ENCODE measurements around the gene FAHD1.

Gene FAHD1

DNA sequence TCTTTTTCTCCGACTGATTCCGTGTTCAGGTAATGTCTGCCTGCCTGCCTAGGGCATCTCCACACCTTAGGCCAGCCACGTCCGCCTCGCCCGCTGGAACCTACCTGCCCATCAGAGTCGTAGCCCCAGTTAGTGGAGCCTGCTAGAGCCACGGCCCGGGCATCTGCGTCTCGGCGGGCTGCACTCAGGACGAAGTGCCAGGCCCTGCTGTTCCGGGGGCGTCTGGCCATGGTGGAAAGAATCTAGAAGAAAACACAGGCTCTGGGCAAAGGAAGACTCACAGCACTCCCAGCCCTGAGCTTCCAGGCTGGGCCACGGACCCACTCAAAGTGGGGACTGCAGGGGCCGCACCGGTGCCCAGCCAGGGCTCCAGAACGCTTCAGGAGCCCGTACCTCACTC lies 45.8 kb upstream of the FAHD1 start:
- no peaks in the 10 kb centered on the region; the same call in 1 of the 2 replicates for H3K36me3 ChIP-seq (ENCODE audit: insufficient read depth, low read length)
- TF ChIP-seq EZH2 (IDR thresholded peaks at IDR 0.05): no peak
- TF ChIP-seq POLR2AphosphoS5 (IDR thresholded peaks at IDR 0.05; ENCODE audit: borderline replicate concordance, low read depth, low read length): no peak; the same call in 1 of the 2 replicates
- TF ChIP-seq FOXP2 (optimal IDR thresholded peaks at IDR 0.05; ENCODE audit: control extremely low read depth, extremely low read length, insufficient read depth): no peak
- no peak for DNase-seq (ENCODE audit: low read depth, low spot score)
- H3K9ac ChIP-seq (ENCODE audit: insufficient read length): peak overlapping the region; percentile 76
- H3K27ac ChIP-seq: no peak overlapping the region
- no peaks in the 10 kb centered on the region for H3K9me3 ChIP-seq (ENCODE audit: low read depth, low read length)
- peak overlapping the region; percentile 92 for H3K4me3 ChIP-seq

DNA sequence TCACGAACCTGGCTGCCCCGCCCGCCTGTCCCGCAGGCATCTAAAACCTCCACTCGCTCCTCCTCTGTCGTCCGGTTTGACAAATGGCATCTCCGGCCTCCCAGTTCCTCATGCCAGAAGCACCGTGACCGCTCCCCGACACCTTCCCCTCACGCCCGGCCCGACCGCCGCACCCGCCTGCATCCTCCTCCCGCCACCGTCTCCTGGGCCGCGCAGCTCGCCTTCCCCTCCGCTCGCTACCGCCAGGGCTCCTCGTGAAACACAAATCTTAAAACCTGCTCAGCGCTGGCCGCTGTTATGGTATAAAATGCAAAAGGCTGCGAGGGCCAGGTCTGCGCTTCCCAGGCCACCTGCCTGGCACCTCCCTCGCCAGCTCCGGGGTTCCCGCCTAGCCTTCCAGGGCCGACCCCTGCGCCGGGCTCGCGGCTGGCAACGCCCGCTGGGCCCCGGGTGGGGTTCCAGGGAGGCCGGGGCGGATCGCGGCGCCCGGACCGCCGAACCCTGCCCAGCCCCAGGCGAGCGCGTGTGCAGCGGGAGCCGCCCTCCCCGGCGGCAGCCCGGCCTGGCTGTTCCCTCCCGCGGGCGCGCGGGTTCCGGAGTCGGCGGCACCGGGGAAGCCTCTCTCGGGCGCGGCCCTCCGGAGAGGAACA lies 45.1 kb upstream of the FAHD1 start:
- no peaks in the 10 kb centered on the region; the same call in 1 of the 2 replicates for H3K36me3 ChIP-seq (ENCODE audit: insufficient read depth, low read length)
- peak overlapping the region; percentile 92 for H3K4me3 ChIP-seq
- H3K27ac ChIP-seq: no peak overlapping the region
- peak overlapping the region; percentile 76 for H3K9ac ChIP-seq (ENCODE audit: insufficient read length)
- no peak for TF ChIP-seq EZH2 (IDR thresholded peaks at IDR 0.05)
- TF ChIP-seq FOXP2 (optimal IDR thresholded peaks at IDR 0.05; ENCODE audit: control extremely low read depth, extremely low read length, insufficient read depth): no peak
- DNase-seq (ENCODE audit: low read depth, low spot score): no peak
- H3K9me3 ChIP-seq (ENCODE audit: low read depth, low read length): no peaks in the 10 kb centered on the region

DNA sequence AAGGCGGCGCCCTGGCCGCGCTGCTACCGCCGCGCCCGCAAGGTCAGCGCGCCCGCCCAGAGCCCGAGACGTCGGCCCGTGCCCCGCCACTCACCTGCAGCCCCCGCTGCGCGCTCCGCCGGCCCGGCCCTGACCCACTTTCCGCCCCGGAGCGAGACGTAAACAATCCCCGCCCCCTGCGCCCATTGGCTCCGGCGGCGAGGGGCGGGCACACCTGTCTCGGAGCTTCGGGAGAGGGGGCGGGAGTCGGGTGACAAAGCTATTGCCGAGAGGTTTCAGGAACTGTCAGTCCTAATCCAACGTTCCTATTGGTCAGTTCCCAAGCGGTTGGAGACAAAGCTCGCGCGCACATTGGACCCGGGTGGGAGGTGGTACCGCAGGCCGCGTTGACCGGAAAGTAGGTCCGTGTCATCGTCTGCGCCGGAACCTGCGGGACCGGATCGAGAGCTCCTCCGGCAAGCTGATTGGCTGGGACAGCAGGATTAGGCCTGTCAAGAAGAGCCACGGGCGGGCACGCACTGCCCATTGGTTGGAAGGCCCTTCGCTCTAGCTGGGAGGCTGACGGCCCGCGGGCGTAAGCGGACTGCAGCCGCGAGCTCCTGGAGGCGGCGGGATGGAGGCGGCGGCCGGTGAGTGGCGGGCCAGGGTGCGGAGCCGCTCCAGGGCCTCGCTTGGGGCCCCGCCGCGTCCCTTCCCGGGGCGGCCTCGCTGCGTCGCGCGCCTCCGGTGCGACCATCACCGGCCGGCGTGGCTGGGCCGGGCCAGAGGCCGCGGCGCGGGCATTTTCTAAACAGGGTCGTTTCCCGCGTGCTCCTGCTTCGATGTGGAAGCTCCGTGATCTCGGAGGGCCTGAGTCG lies 44.4 kb upstream of the FAHD1 start, which contains the start of the genes NUBP2 and SPSB3:
Gene NUBP2, plus strand, starts transcription at position 553 of the 857 bp plus-strand sequence. Its CDS starts 61 bp downstream, at position 614.
Gene SPSB3, minus strand, starts transcription at position 164 of the 857 bp plus-strand sequence. CDS start 1,088 bp downstream, outside the sequence.
- Histone ChIP-seq H3K9ac (ENCODE audit: insufficient read length) (peak within 1 kb of the TSS; percentile 78), H3K36me3 (ENCODE audit: insufficient read depth, low read length) (no peaks in the 10 kb centered on the region; the same call in 1 of the 2 replicates), H3K27ac (peak within 1 kb of the TSS; percentile 52; the same call in 1 of the 2 replicates), H3K4me3 (peak within 1 kb of the TSS; percentile 92), H3K9me3 (ENCODE audit: low read depth, low read length) (no peaks in the 10 kb centered on the region)
- TF ChIP-seq POLR2AphosphoS5 (IDR thresholded peaks at IDR 0.05; ENCODE audit: borderline replicate concordance, low read depth, low read length) (peak; percentile 66; the same call in 1 of the 2 replicates), EZH2 (IDR thresholded peaks at IDR 0.05) (no peak), FOXP2 (optimal IDR thresholded peaks at IDR 0.05; ENCODE audit: control extremely low read depth, extremely low read length, insufficient read depth) (peak; percentile 58)
- peak; percentile 99 for DNase-seq (ENCODE audit: low read depth, low spot score)

DNA sequence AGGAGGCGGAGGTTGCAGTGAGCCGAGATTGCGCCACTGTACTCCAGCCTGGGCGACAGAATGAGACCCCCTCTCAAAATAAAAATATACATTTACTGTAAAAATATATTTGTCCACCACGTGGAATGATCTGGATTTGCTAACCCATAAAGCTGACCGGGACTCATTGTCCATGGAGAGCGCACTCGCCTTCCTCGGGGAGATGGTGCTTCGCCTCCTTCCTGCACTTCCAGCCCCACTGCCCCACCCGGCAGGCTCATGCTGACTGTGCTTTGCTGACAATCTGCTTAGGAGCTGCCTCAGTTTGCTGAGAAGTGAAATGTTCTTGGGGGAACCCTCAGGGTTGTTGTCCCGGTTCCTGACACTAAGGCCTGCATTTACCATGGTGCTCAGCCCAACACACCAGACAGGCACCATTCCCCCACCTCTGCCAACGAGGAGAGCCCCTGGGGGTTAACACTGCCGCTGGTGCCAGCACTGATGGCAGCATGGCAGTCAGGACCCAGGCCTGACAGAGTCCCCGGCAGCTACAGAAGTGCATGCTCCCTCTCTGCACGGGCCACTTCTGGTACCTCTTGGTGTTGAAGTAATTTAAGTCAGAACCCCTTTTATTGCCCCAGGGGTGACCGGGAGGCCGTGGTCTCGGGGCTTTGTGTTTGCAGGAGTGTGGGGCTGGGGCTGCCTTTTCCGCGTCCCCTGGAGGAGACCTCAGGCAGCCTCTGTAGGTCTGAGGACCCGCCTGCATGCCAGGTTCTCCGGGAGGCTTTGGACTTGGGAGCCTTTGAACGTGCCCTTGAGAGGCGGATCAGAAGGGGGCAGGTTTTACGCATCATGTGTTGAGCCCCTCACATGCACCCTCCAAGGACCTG lies 41.8 kb upstream of the FAHD1 start:
- Histone ChIP-seq H3K36me3 (ENCODE audit: insufficient read depth, low read length) (no peaks in the 10 kb centered on the region; the same call in 1 of the 2 replicates), H3K9me3 (ENCODE audit: low read depth, low read length) (no peaks in the 10 kb centered on the region), H3K9ac (ENCODE audit: insufficient read length) (no peak overlapping the region), H3K4me3 (no peak overlapping the region), H3K27ac (no peak overlapping the region)
- TF ChIP-seq FOXP2 (optimal IDR thresholded peaks at IDR 0.05; ENCODE audit: control extremely low read depth, extremely low read length, insufficient read depth) (no peak), EZH2 (IDR thresholded peaks at IDR 0.05) (no peak), POLR2AphosphoS5 (IDR thresholded peaks at IDR 0.05; ENCODE audit: borderline replicate concordance, low read depth, low read length) (no peak)
- DNase-seq (ENCODE audit: low read depth, low spot score): no peak

DNA sequence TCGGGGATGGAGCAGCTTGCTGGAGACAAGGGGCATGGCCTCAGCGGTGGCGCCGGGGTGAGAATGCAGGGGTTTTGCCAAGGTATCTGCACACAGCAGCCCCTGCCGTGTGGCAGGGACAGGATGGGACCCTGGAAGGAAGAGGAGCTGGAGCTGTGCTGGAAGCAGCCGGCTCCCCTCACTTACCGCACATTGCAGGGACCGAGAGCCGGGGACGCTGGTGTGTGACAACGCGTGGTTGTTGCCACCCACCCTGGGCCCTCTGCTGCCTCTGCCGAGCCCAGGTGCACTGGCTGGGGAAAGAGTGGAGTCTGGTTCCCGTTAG lies 41.2 kb upstream of the FAHD1 start:
- no peak overlapping the region for H3K9ac ChIP-seq (ENCODE audit: insufficient read length)
- DNase-seq (ENCODE audit: low read depth, low spot score): no peak
- H3K9me3 ChIP-seq (ENCODE audit: low read depth, low read length): no peaks in the 10 kb centered on the region
- TF ChIP-seq FOXP2 (optimal IDR thresholded peaks at IDR 0.05; ENCODE audit: control extremely low read depth, extremely low read length, insufficient read depth) (no peak), POLR2AphosphoS5 (IDR thresholded peaks at IDR 0.05; ENCODE audit: borderline replicate concordance, low read depth, low read length) (no peak), EZH2 (IDR thresholded peaks at IDR 0.05) (no peak)
- no peaks in the 10 kb centered on the region; the same call in 1 of the 2 replicates for H3K36me3 ChIP-seq (ENCODE audit: insufficient read depth, low read length)
- no peak overlapping the region for H3K27ac ChIP-seq
- H3K4me3 ChIP-seq: no peak overlapping the region

DNA sequence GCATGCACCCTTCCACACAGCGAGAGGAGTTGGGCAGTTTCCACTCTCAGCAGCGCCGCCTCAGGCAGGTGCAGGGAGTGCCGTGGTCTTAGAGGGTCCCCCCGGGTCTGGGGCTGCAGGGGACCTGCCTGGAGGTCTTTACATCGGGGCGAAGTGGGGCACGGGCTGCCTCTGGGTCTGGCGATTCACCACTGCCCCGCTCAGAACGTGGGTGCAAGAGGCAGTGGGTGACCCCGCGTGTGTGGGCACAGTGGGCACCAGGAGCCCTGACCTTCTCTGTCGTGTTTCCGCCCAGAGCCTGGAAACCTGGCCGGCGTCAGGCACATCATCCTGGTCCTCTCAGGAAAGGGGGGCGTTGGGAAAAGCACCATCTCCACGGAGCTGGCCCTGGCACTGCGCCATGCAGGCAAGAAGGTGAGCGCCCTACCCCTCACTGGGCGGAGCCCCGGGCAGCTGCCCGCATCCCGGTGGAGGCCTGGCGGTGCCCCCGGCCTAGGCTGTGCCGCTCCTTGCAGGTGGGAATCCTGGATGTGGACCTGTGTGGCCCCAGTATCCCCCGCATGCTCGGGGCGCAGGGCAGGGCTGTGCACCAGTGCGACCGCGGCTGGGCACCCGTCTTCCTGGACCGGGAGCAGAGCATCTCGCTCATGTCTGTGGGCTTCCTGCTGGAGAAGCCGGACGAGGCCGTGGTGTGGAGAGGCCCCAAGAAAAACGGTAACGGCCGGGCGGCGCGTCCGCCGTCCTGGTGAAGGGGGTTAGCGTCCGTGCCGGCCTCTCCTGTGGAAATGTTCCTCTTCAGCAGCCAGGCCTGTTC lies 40.6 kb upstream of the FAHD1 start:
- Histone ChIP-seq H3K9ac (ENCODE audit: insufficient read length) (no peak overlapping the region), H3K9me3 (ENCODE audit: low read depth, low read length) (no peaks in the 10 kb centered on the region), H3K4me3 (no peak overlapping the region), H3K27ac (no peak overlapping the region), H3K36me3 (ENCODE audit: insufficient read depth, low read length) (no peaks in the 10 kb centered on the region; the same call in 1 of the 2 replicates)
- TF ChIP-seq POLR2AphosphoS5 (IDR thresholded peaks at IDR 0.05; ENCODE audit: borderline replicate concordance, low read depth, low read length): no peak
- no peak for TF ChIP-seq FOXP2 (optimal IDR thresholded peaks at IDR 0.05; ENCODE audit: control extremely low read depth, extremely low read length, insufficient read depth)
- TF ChIP-seq EZH2 (IDR thresholded peaks at IDR 0.05): no peak
- no peak for DNase-seq (ENCODE audit: low read depth, low spot score)

DNA sequence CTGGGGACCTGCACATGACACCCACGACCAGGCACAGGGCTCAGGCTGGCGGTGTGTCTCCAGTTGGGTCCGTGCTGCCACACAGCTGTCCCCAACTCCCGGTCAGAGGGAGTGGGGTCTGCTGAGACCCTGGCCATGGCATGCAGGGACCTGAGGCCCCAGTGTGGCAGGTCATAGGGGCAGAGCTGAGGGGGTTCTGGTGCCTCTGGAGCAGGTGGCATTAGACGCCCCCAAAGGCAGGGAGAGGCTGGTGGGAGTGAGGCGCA lies 40.0 kb upstream of the FAHD1 start:
- Histone ChIP-seq H3K9me3 (ENCODE audit: low read depth, low read length) (no peaks in the 10 kb centered on the region), H3K4me3 (no peak overlapping the region), H3K27ac (no peak overlapping the region), H3K36me3 (ENCODE audit: insufficient read depth, low read length) (no peaks in the 10 kb centered on the region; the same call in 1 of the 2 replicates), H3K9ac (ENCODE audit: insufficient read length) (no peak overlapping the region)
- TF ChIP-seq FOXP2 (optimal IDR thresholded peaks at IDR 0.05; ENCODE audit: control extremely low read depth, extremely low read length, insufficient read depth) (no peak), POLR2AphosphoS5 (IDR thresholded peaks at IDR 0.05; ENCODE audit: borderline replicate concordance, low read depth, low read length) (no peak), EZH2 (IDR thresholded peaks at IDR 0.05) (no peak)
- DNase-seq (ENCODE audit: low read depth, low spot score): no peak

All from SK-N-MC (cell line).